Endothelial cell of umbilical vein (primary cell): Measurements from ENCODE around the gene INTS6. TPM values are rescaled to one million over a fixed set of nuclear protein-coding genes. Genes with fewer than 3 reads are reported as not detected.

Source experiments
- BruUV-seq: library from RNA; stranded (reverse); fragments of 400-500 nt; replicated peaks from 2 replicates; lab custom pipeline; 2021; lab: Mats Ljungman, UMichigan
- CTCF ChIA-PET: fragments of 300-600, 350-600 bp; sonication (Branson Sonifier 250); formaldehyde crosslinking; loops from one replicate; lab custom pipeline; 2021; ENCODE audit warnings: antibody characterized with exemption, inconsistent platforms; lab: Charles Lee
- POLR2A ChIA-PET: fragments of 300-600, 350-600 bp; sonication (Branson Sonifier 250); formaldehyde crosslinking; loops from one replicate; lab custom pipeline; 2021; ENCODE audit warnings: antibody characterized with exemption, inconsistent platforms; lab: Charles Lee
- DNase-seq: peaks from one replicate; pipeline ENCODE4 v3.0.0-alpha.2; 2011; ENCODE audit warnings: low read depth, low spot score
- FAIRE-seq: peaks from 2 replicates; lab custom pipeline; 2011; peaks lifted over from hg19 to GRCh38; lab: Jason Lieb, UNC
- H2AFZ ChIP-seq: 2 replicates; pipeline ENCODE4 v1.6.0; 2012; ENCODE audit warnings: low read depth, low read length, control low read depth, inconsistent platforms
- H3K27ac ChIP-seq: 2 replicates; pipeline ENCODE4 v1.5.1; 2011; ENCODE audit warnings: low read depth, mild to moderate bottlenecking, control low read depth, low read length, moderate library complexity; ENCODE audit not compliant: insufficient read depth
- H3K27me3 ChIP-seq, 2 experiments: 2 replicates each; pipeline versions ENCODE4 v1.6.0 to v1.6.1; 2011; ENCODE audit warnings: low read length in 2 of 2, mixed read lengths in 1 of 2; ENCODE audit not compliant: control insufficient read depth in 2 of 2, insufficient read depth in 2 of 2
- H3K36me3 ChIP-seq, 2 experiments: 2 replicates in 1 of 2; 3 replicates in 1 of 2; pipeline ENCODE4 v1.5.1; 2011; ENCODE audit warnings: low read length in 2 of 2, mild to moderate bottlenecking in 1 of 2, moderate library complexity in 1 of 2; ENCODE audit not compliant: control insufficient read depth in 2 of 2, insufficient read depth in 2 of 2; ENCODE audit errors: extremely low read depth in 1 of 2
- H3K4me1 ChIP-seq: 3 replicates; pipeline ENCODE4 v1.5.1; 2011; ENCODE audit warnings: mild to moderate bottlenecking, low read length; ENCODE audit not compliant: control insufficient read depth, insufficient read depth; ENCODE audit errors: extremely low read depth
- H3K4me2 ChIP-seq: 2 replicates; pipeline ENCODE4 v1.6.1; 2011; ENCODE audit warnings: low read length, control low read depth, mixed read lengths; ENCODE audit not compliant: insufficient read depth
- H3K4me3 ChIP-seq, 3 experiments: fragments of 200-600 bp in 1 of 3; sonication (generic), shearing (Covaris generic) in 1 of 3; replicated peaks in 1 of 3; 2 replicates each; pipeline ENCODE4 v1.5.1; 2011 to 2016; ENCODE audit warnings: control low read depth in 3 of 3, low read length in 3 of 3, mild to moderate bottlenecking in 2 of 3, inconsistent platforms in 1 of 3, low read depth in 1 of 3, moderate library complexity in 1 of 3; ENCODE audit not compliant: insufficient read depth in 1 of 3
- H3K79me2 ChIP-seq: 2 replicates; pipeline ENCODE4 v1.6.0; 2012; ENCODE audit warnings: low read length, inconsistent platforms; ENCODE audit not compliant: control insufficient read depth, insufficient read depth
- H3K9ac ChIP-seq: replicated peaks from 2 replicates; pipeline ENCODE3; 2011; ENCODE audit warnings: low read length, control low read depth; ENCODE audit not compliant: insufficient read depth; ENCODE audit errors: extremely low read depth
- H3K9me1 ChIP-seq: replicated peaks from 3 replicates; pipeline ENCODE4 v1.6.0; 2011; ENCODE audit warnings: mild to moderate bottlenecking, low read length; ENCODE audit not compliant: control insufficient read depth, insufficient read depth; ENCODE audit errors: extremely low read depth
- H3K9me3 ChIP-seq: replicated peaks from 2 replicates; pipeline ENCODE4 v1.5.1; 2012; ENCODE audit warnings: low read length, inconsistent platforms; ENCODE audit not compliant: control insufficient read depth, insufficient read depth
- H4K20me1 ChIP-seq: replicated peaks from 2 replicates; pipeline ENCODE3; 2011; ENCODE audit warnings: mild to moderate bottlenecking, low read length; ENCODE audit not compliant: control insufficient read depth, insufficient read depth; ENCODE audit errors: extremely low read depth
- EZH2 ChIP-seq: IDR thresholded peaks from 2 replicates; pipeline ENCODE4 v1.6.1; 2012; ENCODE audit warnings: borderline replicate concordance, low read depth, mild to moderate bottlenecking, moderate library complexity, low read length, inconsistent platforms; ENCODE audit not compliant: severe bottlenecking
- FOS ChIP-seq: IDR thresholded peaks from 2 replicates; pipeline ENCODE4 v1.6.1; 2011; ENCODE audit warnings: mild to moderate bottlenecking, low read length, moderate library complexity, borderline replicate concordance; ENCODE audit not compliant: insufficient read depth
- GATA2 ChIP-seq: IDR thresholded peaks from 2 replicates; pipeline ENCODE4 v1.7.0; 2011; ENCODE audit warnings: low read depth, mild to moderate bottlenecking, moderate library complexity, mixed read lengths, low read length; ENCODE audit not compliant: insufficient read length, insufficient read depth
- JUN ChIP-seq: IDR thresholded peaks from 2 replicates; pipeline ENCODE4 v1.6.1; 2011; ENCODE audit warnings: borderline replicate concordance, low read depth; ENCODE audit not compliant: insufficient read length, insufficient read depth
- MYC ChIP-seq: IDR thresholded peaks from one replicate; pipeline ENCODE4 v1.6.1; 2011; ENCODE audit warnings: mild to moderate bottlenecking, low read depth, low read length
- POLR2A ChIP-seq: IDR thresholded peaks from 2 replicates; pipeline ENCODE4 v1.6.1; 2012; ENCODE audit warnings: low read depth, mild to moderate bottlenecking, control low read depth, low read length
- POLR2AphosphoS5 ChIP-seq: IDR thresholded peaks from 2 replicates; pipeline ENCODE4 v1.6.1; 2012; ENCODE audit warnings: low read depth, mild to moderate bottlenecking, control low read depth, low read length, moderate library complexity; ENCODE audit not compliant: insufficient read depth
- dilution Hi-C: fragments of 300-500 bp; cut with MboI; formaldehyde crosslinking; loops from one replicate; pipeline ENCODE4 v1.15.0; 2019; ENCODE audit warnings: low sequenced_read_pairs; ENCODE audit not compliant: extremely low pct_ligation_motif_present
- intact Hi-C: fragments of 100-400 bp; cut with micrococcal nuclease; formaldehyde crosslinking; loops from one replicate; pipeline ENCODE4 v1.10.0; 2022
- polyA plus RNA-seq, 4 experiments: library from polyadenylated mRNA; depleted of rRNA in 3 of 4; stranded (reverse) in 3 of 4; unstranded in 1 of 4; fragments of >200 nt; gene quantifications; 2 replicates each; pipeline versions ENCODE4 v1.2.1 to v1.2.3, GENCODE V29; 2011 to 2012; ENCODE audit warnings: missing spikeins in 1 of 4
- total RNA-seq: library from RNA; stranded (reverse); gene quantifications from 2 replicates; pipeline ENCODE4 v1.2.3, GENCODE V29; 2021
- TF ChIP-seq, protein P1 (sequence below): IDR thresholded peaks from 2 replicates; pipeline ENCODE4 v1.6.1; 2011; ENCODE audit not compliant: insufficient read depth, insufficient read length
- TF ChIP-seq, protein P2 (sequence below), 2 donors: IDR thresholded peaks; 1 replicate in 1 of 2; 2 replicates in 1 of 2; pipeline ENCODE4 v1.5.1; 2011; ENCODE audit warnings: low read length in 2 of 2, mild to moderate bottlenecking in 2 of 2, moderate library complexity in 2 of 2, control low read depth in 1 of 2, inconsistent platforms in 1 of 2, low read depth in 1 of 2; ENCODE audit not compliant: insufficient read depth in 1 of 2; ENCODE audit errors: extremely low read depth in 1 of 2

Gene INTS6
- total and polyA plus RNA-seq, 2 donors (not counting 3 experiments of a cell fraction or from before 2014, with no cell fraction given), result 9.5 to 45.4 TPM

DNA sequence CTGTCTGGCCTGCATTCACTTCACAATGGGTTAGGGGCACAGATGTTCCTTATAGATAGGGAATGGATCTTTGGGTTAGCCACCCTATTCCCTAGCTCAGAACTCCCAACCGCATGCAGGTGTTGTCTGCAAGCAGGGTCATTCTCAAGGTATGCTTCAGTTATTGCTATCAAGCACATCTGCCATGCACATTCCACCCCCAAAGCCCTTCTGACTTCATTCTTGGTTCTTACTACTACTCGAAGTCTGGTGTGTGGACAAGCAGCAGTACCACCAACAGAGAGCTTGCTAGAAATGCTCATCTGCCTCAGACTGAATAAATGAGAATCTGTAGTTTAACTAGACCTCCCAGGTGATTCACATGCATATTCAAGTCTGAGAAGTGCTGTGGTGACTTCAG is 82.0 kb downstream of the INTS6 start:
- no TSS peak for BruUV-seq
- H3K27me3 ChIP-seq, result no peaks in the 10 kb centered on the region
- H3K9ac ChIP-seq, result no peak overlapping the region
- H4K20me1 ChIP-seq, result no peaks in the 10 kb centered on the region
- FAIRE-seq (no peak), DNase-seq (no peak)
- no peak overlapping the region for H3K27ac ChIP-seq
- no peaks in the 10 kb centered on the region for H3K9me3 ChIP-seq
- TF ChIP-seq MYC (no peak), JUN (no peak), EZH2 (no peak), FOS (no peak), POLR2A (no peak), GATA2 (no peak), POLR2AphosphoS5 (no peak)
- TF ChIP-seq, protein P1, sequence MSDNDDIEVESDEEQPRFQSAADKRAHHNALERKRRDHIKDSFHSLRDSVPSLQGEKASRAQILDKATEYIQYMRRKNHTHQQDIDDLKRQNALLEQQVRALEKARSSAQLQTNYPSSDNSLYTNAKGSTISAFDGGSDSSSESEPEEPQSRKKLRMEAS, result no peak
- TF ChIP-seq, protein P2, sequence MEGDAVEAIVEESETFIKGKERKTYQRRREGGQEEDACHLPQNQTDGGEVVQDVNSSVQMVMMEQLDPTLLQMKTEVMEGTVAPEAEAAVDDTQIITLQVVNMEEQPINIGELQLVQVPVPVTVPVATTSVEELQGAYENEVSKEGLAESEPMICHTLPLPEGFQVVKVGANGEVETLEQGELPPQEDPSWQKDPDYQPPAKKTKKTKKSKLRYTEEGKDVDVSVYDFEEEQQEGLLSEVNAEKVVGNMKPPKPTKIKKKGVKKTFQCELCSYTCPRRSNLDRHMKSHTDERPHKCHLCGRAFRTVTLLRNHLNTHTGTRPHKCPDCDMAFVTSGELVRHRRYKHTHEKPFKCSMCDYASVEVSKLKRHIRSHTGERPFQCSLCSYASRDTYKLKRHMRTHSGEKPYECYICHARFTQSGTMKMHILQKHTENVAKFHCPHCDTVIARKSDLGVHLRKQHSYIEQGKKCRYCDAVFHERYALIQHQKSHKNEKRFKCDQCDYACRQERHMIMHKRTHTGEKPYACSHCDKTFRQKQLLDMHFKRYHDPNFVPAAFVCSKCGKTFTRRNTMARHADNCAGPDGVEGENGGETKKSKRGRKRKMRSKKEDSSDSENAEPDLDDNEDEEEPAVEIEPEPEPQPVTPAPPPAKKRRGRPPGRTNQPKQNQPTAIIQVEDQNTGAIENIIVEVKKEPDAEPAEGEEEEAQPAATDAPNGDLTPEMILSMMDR (IDR thresholded peaks at IDR 0.05; ENCODE audit: extremely low read depth in 1 of 2, insufficient read depth in 1 of 2, low read depth in 1 of 2, low read length in 2 of 2), result no peak
- H3K36me3 ChIP-seq, result peaks cover 14 to 17% of the 10 kb centered on the region in 2 experiments
- H3K4me2 ChIP-seq, result no peak overlapping the region
- H3K9me1 ChIP-seq, result no peaks in the 10 kb centered on the region
- intact Hi-C loops (loop anchor here (10.0 kb wide), 1 partner anchor 146 kb away; the partner anchor contains the start of gene FAM124A), dilution Hi-C loops (no loop called here)
- no peaks in the 10 kb centered on the region for H3K4me1 ChIP-seq
- H3K79me2 ChIP-seq, result peaks cover 2% of the 10 kb centered on the region
- POLR2A ChIA-PET, result no interaction called here
- H3K4me3 ChIP-seq, result no peak overlapping the region
- CTCF ChIA-PET, result no interaction called here
- H2AFZ ChIP-seq, result no peak overlapping the region
